B cell (primary cell): ENCODE results near the gene NSF. TPM values are rescaled to one million over a fixed set of nuclear protein-coding genes. Genes with fewer than 3 reads are reported as not detected.
"Not testable (repeated sequence)": the region's sequence is repeated elsewhere in the genome, so short reads cannot be mapped to it uniquely, and the experiment has no call there.

ENCODE experiments used
- ATAC-seq: fragments of 200-7000 bp; cut with Tn5 transposase; one replicate; pipeline ENCODE4 v1.10.0; 2021; ENCODE audit warnings: low read depth, mild to moderate bottlenecking, moderate number of reproducible peaks, moderate library complexity
- CTCF ChIA-PET: fragments of 350-600 bp; sonication (Branson Sonifier 250); formaldehyde crosslinking; loops from one replicate; lab custom pipeline; 2021; ENCODE audit warnings: antibody characterized with exemption, inconsistent platforms; lab: Charles Lee
- POLR2A ChIA-PET: fragments of 350-600 bp; sonication (Branson Sonifier 250); formaldehyde crosslinking; loops from one replicate; lab custom pipeline; 2021; ENCODE audit warnings: antibody characterized with exemption; lab: Charles Lee
- DNase-seq: peaks from one replicate; pipeline ENCODE4 v3.0.0; 2013
- H2AFZ ChIP-seq: 2 replicates; pipeline ENCODE4 v1.6.1; 2012; ENCODE audit warnings: mild to moderate bottlenecking, low read depth, low read length; ENCODE audit not compliant: insufficient read depth, poor library complexity, severe bottlenecking
- H3K27ac ChIP-seq, 2 donors: 1 replicate in 1 of 2; 2 replicates in 1 of 2; pipeline ENCODE4 v1.5.1; 2012 to 2013; ENCODE audit warnings: low read length in 2 of 2, mild to moderate bottlenecking in 2 of 2, moderate library complexity in 1 of 2
- H3K27me3 ChIP-seq, 4 experiments: fragments of 200-600 bp in 1 of 4; sonication (generic) in 1 of 4; replicated peaks in 1 of 4; 1 replicate in 2 of 4; 2 replicates in 2 of 4; pipeline versions ENCODE4 v1.6.1 to v1.7.0; 2013 to 2016; ENCODE audit warnings: low read length in 3 of 4, mild to moderate bottlenecking in 2 of 4, mixed read lengths in 1 of 4, moderate library complexity in 1 of 4; ENCODE audit not compliant: insufficient read depth in 4 of 4, control insufficient read depth in 3 of 4; ENCODE audit errors: control extremely low read depth in 1 of 4
- H3K36me3 ChIP-seq, 2 experiments: replicated peaks in 1 of 2; 1 replicate in 1 of 2; 2 replicates in 1 of 2; pipeline versions ENCODE4 v1.6.1 to v1.7.1; 2013; ENCODE audit warnings: low read length in 1 of 2; ENCODE audit not compliant: insufficient read depth in 2 of 2, control insufficient read depth in 1 of 2; ENCODE audit errors: control extremely low read depth in 1 of 2, extremely low read depth in 1 of 2
- H3K4me1 ChIP-seq, 2 donors: fragments of 200-600 bp in 1 of 2; sonication (generic) in 1 of 2; 1 replicate in 1 of 2; 2 replicates in 1 of 2; pipeline versions ENCODE4 v1.5.1 to v1.6.1; 2013 to 2017; ENCODE audit warnings: low read length in 2 of 2; ENCODE audit not compliant: control insufficient read depth in 2 of 2, insufficient read depth in 2 of 2
- H3K4me2 ChIP-seq: replicated peaks from 2 replicates; pipeline ENCODE3; 2012; ENCODE audit warnings: mild to moderate bottlenecking, low read depth, low read length; ENCODE audit not compliant: poor library complexity, severe bottlenecking
- H3K4me3 ChIP-seq, 5 experiments: fragments of 200-600 bp in 1 of 5; sonication (generic) in 1 of 5; 1 replicate in 3 of 5; 2 replicates in 2 of 5; pipeline versions ENCODE4 v1.5.1 to v1.7.0; 2011 to 2016; ENCODE audit warnings: low read length in 4 of 5, mild to moderate bottlenecking in 4 of 5, low read depth in 2 of 5, control low read depth in 1 of 5, moderate library complexity in 1 of 5; ENCODE audit not compliant: insufficient read depth in 1 of 5; ENCODE audit errors: control extremely low read depth in 1 of 5, extremely low read depth in 1 of 5
- H3K79me2 ChIP-seq: fragments of 200-600 bp; sonication (generic); one replicate; pipeline ENCODE4 v1.6.0; 2016; ENCODE audit warnings: low read length; ENCODE audit not compliant: control insufficient read depth, insufficient read depth
- H3K9ac ChIP-seq: fragments of 200-600 bp; sonication (generic); 2 replicates; pipeline ENCODE4 v1.6.1; 2017; ENCODE audit warnings: mild to moderate bottlenecking, low read length, moderate library complexity
- H3K9me3 ChIP-seq, 3 donors: one replicate each; pipeline versions ENCODE4 v1.6.1 to v1.7.1; 2013; ENCODE audit warnings: low read length in 2 of 3; ENCODE audit not compliant: control insufficient read depth in 2 of 3, insufficient read depth in 1 of 3; ENCODE audit errors: control extremely low read depth in 1 of 3
- H4K20me1 ChIP-seq: 2 replicates; pipeline ENCODE4 v1.6.0; 2012; ENCODE audit warnings: mild to moderate bottlenecking, low read length; ENCODE audit not compliant: insufficient read depth, control insufficient read depth, poor library complexity, severe bottlenecking
- H3K27ac Mint-ChIP-seq: one replicate; pipeline ENCODE4 v1.8.0; 2021; ENCODE audit warnings: mixed read lengths
- H3K27me3 Mint-ChIP-seq: one replicate; pipeline ENCODE4 v1.8.0; 2021; ENCODE audit warnings: mixed read lengths
- H3K4me1 Mint-ChIP-seq: one replicate; pipeline ENCODE4 v1.8.0; 2021; ENCODE audit warnings: mixed read lengths
- H3K4me3 Mint-ChIP-seq: one replicate; pipeline ENCODE4 v1.8.0; 2021; ENCODE audit warnings: mixed read lengths
- H3K9me3 Mint-ChIP-seq: one replicate; pipeline ENCODE4 v1.8.0; 2022; ENCODE audit warnings: mixed read lengths; ENCODE audit not compliant: insufficient read depth
- WGBS: methylation state at CpG from one replicate; pipeline ENCODE4 v1.1.5; 2013; ENCODE audit warnings: missing lambda C conversion rate; ENCODE audit not compliant: insufficient coverage; 5-methylcytosine and 5-hydroxymethylcytosine counted together
- intact Hi-C: fragments of 100-400 bp; cut with micrococcal nuclease; formaldehyde crosslinking; loops from one replicate; pipeline ENCODE4 v1.10.0; 2022
- polyA plus RNA-seq: library from polyadenylated mRNA; depleted of rRNA; stranded (reverse); fragments of >200 nt; gene quantifications from 2 replicates; pipeline ENCODE4 v1.2.3, GENCODE V29; 2012
- total RNA-seq, 2 donors: library from RNA; stranded (reverse); fragments of 120-200 nt in 1 of 2; gene quantifications; 1 replicate in 1 of 2; 2 replicates in 1 of 2; pipeline versions ENCODE4 v1.2.3 to v1.2.4, GENCODE V29; 2013 to 2022

Gene NSF
- total and polyA plus RNA-seq, 2 donors (not counting 1 experiment from before 2014, with no cell fraction given): 10.9 to 91.0 TPM

DNA sequence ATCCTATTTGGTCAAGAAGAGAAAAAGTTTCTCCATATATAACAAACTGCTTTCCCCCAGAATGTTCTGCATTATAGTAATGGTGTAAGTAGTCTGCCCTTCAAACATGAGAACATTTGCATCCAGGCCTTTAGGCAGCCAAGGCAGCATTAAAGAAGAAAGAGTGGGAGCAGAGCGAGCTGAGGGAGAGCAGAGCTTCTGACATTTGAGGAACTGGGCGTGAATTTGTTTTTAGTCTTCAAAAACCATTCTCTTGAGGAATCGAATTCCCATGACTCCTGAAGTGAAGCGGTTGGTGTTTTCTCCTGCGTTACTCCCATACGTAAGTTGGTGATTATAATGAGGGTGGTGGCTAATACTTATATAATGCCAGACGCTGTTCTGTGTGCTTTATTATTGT is 58.8 kb downstream of the NSF start:
- H3K79me2 ChIP-seq, H3K9ac ChIP-seq, H3K27me3 ChIP-seq, H3K36me3 ChIP-seq, intact Hi-C loops, H3K4me2 ChIP-seq, H3K4me1 ChIP-seq, H3K27me3 Mint-ChIP-seq, H3K9me3 Mint-ChIP-seq, H3K9me3 ChIP-seq, H3K27ac ChIP-seq, H3K4me1 Mint-ChIP-seq, POLR2A ChIA-PET, ATAC-seq, H3K4me3 Mint-ChIP-seq, H3K27ac Mint-ChIP-seq, H3K4me3 ChIP-seq, H4K20me1 ChIP-seq, H2AFZ ChIP-seq, CTCF ChIA-PET: not testable (repeated sequence)
- WGBS: no CpG with 5 or more reads among the region's 7 CpGs
- peak; percentile 0 for DNase-seq

DNA sequence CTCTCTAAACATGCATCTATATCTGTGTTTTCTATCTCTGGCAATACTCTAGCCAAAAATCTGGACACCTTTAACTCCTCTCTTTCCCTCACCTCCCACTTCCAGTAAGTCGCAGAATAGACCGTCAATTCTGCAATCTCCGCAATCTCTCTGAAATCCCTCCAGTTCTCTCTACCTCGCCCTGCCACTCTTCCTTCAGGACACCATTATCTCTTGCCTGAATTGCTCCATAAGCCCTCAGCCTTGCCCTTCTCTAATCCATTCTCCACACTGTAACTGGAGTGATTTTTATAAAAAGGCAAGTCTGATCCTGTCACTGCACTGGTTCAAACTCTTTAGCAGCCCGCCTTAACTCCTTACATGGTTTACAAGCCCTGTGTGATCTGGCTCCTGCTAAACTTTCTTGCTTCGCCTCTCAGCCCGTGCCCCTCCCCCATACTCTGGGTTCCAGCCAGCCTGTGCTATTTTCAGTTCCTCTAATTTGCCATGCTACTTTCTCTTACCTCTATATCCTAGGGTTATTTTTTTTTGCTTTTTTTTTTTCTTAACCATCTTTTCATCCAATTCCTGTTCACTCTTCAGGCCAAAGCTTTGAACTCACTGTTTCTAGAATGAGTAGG is 61.7 kb downstream of the NSF start:
- H3K9me3 Mint-ChIP-seq, H3K9ac ChIP-seq, H3K4me3 Mint-ChIP-seq, H3K27me3 ChIP-seq, H3K4me1 ChIP-seq, H4K20me1 ChIP-seq, H3K27me3 Mint-ChIP-seq, CTCF ChIA-PET, H3K4me2 ChIP-seq, H3K9me3 ChIP-seq, H3K4me3 ChIP-seq, H3K36me3 ChIP-seq, H3K4me1 Mint-ChIP-seq, POLR2A ChIA-PET, H3K79me2 ChIP-seq, H2AFZ ChIP-seq, DNase-seq, H3K27ac ChIP-seq, H3K27ac Mint-ChIP-seq, intact Hi-C loops: not testable (repeated sequence)
- peak; percentile 99 for ATAC-seq
- no CpG with 5 or more reads among the region's 7 CpGs for WGBS

DNA sequence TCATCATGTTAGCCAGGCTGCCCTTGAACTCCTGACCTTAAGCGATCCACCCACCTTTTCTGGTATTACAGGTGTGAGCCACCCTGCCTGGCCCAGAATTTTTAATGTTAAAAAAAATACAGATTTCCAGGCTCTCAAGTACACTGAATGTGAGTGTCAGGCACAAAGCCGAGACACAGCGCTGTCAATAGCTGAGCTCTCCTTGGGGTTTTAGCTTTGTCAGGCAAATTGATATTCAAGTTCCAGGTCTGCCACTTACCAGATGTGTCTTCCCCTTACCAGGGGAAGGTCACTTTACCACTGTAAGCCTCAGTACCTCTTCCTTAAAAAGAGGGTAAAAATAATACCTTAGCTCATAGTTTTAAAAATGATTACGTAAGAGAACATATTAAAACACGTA is 67.8 kb downstream of the NSF start:
- POLR2A ChIA-PET, H3K27ac ChIP-seq, intact Hi-C loops, H3K79me2 ChIP-seq, ATAC-seq, H3K9ac ChIP-seq, H3K4me1 ChIP-seq, H3K27ac Mint-ChIP-seq, H3K36me3 ChIP-seq, H2AFZ ChIP-seq, H3K9me3 ChIP-seq, H3K27me3 Mint-ChIP-seq, DNase-seq, H3K4me3 ChIP-seq, H3K4me3 Mint-ChIP-seq, H3K4me1 Mint-ChIP-seq, H4K20me1 ChIP-seq, H3K4me2 ChIP-seq, CTCF ChIA-PET, H3K27me3 ChIP-seq, H3K9me3 Mint-ChIP-seq: not testable (repeated sequence)
- no CpG with 5 or more reads among the region's 5 CpGs for WGBS

DNA sequence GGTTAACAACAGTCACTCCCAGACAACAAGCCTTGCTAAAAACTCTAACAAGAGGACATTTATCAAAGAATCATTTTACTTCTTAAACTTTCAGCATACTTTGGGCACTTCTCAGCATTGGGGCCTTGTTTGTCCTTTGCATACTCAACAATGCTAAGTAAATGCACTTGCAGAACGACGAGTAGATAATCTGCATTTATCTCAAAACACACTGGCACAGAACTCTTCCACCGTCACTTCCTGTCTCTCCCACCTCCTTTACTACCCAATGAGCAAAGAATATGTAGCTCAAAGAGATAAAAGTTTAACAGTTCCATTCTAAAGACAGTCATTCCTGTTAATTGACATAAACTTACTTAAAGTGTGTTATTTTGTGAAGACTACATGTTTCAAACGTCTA is 69.2 kb downstream of the NSF start:
- H3K4me3 ChIP-seq, H3K9me3 ChIP-seq, H3K4me1 ChIP-seq, H3K9ac ChIP-seq, H3K27me3 Mint-ChIP-seq, DNase-seq, H3K36me3 ChIP-seq, POLR2A ChIA-PET, H3K79me2 ChIP-seq, intact Hi-C loops, H3K4me2 ChIP-seq, H3K27ac Mint-ChIP-seq, H3K4me1 Mint-ChIP-seq, H3K27ac ChIP-seq, H2AFZ ChIP-seq, ATAC-seq, H3K27me3 ChIP-seq, H4K20me1 ChIP-seq, H3K9me3 Mint-ChIP-seq, CTCF ChIA-PET, H3K4me3 Mint-ChIP-seq: not testable (repeated sequence)
- WGBS: no CpG with 5 or more reads among the region's 4 CpGs
